Ishikawa (cell line): Measurements from ENCODE around the gene KAT6B.

Experiments used
- CEBPB ChIP-seq: IDR thresholded peaks from 2 replicates; pipeline ENCODE4 v1.6.1; 2012
- CREB1 ChIP-seq: IDR thresholded peaks from 2 replicates; pipeline ENCODE4 v1.6.1; 2012; ENCODE audit warnings: low read depth
- EGR1 ChIP-seq: IDR thresholded peaks from 2 replicates; pipeline ENCODE4 v1.6.1; 2012
- EP300 ChIP-seq: IDR thresholded peaks from 2 replicates; pipeline ENCODE4 v1.6.1; 2012; ENCODE audit warnings: borderline replicate concordance
- FOXM1 ChIP-seq: IDR thresholded peaks from 2 replicates; pipeline ENCODE4 v1.6.1; 2012; ENCODE audit warnings: low read depth, borderline replicate concordance
- NFIC ChIP-seq: IDR thresholded peaks from 2 replicates; pipeline ENCODE4 v1.6.1; 2012
- RAD21 ChIP-seq: IDR thresholded peaks from 2 replicates; pipeline ENCODE4 v1.6.1; 2012; ENCODE audit warnings: low read depth
- TAF1 ChIP-seq: IDR thresholded peaks from 2 replicates; pipeline ENCODE4 v1.6.1; 2012; ENCODE audit warnings: low read depth, mild to moderate bottlenecking
- TCF12 ChIP-seq: IDR thresholded peaks from 2 replicates; pipeline ENCODE4 v1.6.1; 2012; ENCODE audit warnings: low read depth
- TEAD4 ChIP-seq: IDR thresholded peaks from 2 replicates; pipeline ENCODE4 v1.6.1; 2012
- YY1 ChIP-seq: IDR thresholded peaks from 2 replicates; pipeline ENCODE4 v1.6.1; 2012; ENCODE audit warnings: low read depth
- ZBTB7A ChIP-seq: IDR thresholded peaks from 2 replicates; pipeline ENCODE4 v1.6.1; 2012; ENCODE audit warnings: low read depth
- TF ChIP-seq, protein P1 (sequence below): IDR thresholded peaks from 2 replicates; pipeline ENCODE4 v1.6.1; 2012
- TF ChIP-seq, protein P2 (sequence below): IDR thresholded peaks from 2 replicates; pipeline ENCODE4 v1.6.1; 2012
- TF ChIP-seq, protein P3 (sequence below): IDR thresholded peaks from 2 replicates; pipeline ENCODE4 v1.6.1; 2012; ENCODE audit warnings: low read depth, mild to moderate bottlenecking

KAT6B gene

DNA sequence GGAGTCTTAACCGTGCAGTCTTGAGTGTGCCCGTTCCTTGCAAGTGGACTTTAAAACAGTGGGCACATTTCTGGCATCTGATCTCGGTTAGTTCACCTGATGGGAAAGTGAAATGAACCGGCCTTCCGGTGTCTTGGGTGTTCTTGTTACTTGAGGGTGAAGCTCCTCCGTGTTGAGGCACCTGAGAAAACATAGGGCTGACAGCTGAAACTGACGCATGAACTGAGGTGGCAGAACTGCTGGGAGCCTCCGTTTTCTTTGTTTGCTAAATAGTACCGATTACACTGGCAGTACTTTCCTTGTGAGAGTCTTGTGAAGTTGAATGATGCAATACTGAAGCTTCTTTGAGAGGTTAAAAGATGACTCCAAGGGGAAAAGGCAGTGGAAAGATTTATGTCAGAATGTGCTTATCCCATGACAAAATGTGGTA lies 222.3 kb downstream of the KAT6B start:
- 0 out of 2 replicates have a peak, but pooled peaks have one; percentile 23 for TF ChIP-seq CEBPB
- no peak for TF ChIP-seq EP300
- no peak for TF ChIP-seq EGR1

GRCh38 chr10:75049316-75050148 lies 223.1 kb downstream of the KAT6B start:
- TF ChIP-seq TAF1 (no peak), YY1 (no peak), NFIC (no peak), CEBPB (no peak), EP300 (no peak), FOXM1 (no peak), TCF12 (no peak), RAD21 (no peak), EGR1 (no peak), ZBTB7A (no peak), CREB1 (no peak), TEAD4 (no peak)
- TF ChIP-seq, protein P1, sequence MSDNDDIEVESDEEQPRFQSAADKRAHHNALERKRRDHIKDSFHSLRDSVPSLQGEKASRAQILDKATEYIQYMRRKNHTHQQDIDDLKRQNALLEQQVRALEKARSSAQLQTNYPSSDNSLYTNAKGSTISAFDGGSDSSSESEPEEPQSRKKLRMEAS = no peak
- TF ChIP-seq, protein P2, sequence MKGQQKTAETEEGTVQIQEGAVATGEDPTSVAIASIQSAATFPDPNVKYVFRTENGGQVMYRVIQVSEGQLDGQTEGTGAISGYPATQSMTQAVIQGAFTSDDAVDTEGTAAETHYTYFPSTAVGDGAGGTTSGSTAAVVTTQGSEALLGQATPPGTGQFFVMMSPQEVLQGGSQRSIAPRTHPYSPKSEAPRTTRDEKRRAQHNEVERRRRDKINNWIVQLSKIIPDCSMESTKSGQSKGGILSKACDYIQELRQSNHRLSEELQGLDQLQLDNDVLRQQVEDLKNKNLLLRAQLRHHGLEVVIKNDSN = no peak
- TF ChIP-seq, protein P3, sequence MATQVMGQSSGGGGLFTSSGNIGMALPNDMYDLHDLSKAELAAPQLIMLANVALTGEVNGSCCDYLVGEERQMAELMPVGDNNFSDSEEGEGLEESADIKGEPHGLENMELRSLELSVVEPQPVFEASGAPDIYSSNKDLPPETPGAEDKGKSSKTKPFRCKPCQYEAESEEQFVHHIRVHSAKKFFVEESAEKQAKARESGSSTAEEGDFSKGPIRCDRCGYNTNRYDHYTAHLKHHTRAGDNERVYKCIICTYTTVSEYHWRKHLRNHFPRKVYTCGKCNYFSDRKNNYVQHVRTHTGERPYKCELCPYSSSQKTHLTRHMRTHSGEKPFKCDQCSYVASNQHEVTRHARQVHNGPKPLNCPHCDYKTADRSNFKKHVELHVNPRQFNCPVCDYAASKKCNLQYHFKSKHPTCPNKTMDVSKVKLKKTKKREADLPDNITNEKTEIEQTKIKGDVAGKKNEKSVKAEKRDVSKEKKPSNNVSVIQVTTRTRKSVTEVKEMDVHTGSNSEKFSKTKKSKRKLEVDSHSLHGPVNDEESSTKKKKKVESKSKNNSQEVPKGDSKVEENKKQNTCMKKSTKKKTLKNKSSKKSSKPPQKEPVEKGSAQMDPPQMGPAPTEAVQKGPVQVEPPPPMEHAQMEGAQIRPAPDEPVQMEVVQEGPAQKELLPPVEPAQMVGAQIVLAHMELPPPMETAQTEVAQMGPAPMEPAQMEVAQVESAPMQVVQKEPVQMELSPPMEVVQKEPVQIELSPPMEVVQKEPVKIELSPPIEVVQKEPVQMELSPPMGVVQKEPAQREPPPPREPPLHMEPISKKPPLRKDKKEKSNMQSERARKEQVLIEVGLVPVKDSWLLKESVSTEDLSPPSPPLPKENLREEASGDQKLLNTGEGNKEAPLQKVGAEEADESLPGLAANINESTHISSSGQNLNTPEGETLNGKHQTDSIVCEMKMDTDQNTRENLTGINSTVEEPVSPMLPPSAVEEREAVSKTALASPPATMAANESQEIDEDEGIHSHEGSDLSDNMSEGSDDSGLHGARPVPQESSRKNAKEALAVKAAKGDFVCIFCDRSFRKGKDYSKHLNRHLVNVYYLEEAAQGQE = no peak

- no peak for TF ChIP-seq NFIC
- TF ChIP-seq FOXM1 = no peak
- TF ChIP-seq, protein P2 = no peak
Measured at GRCh38 chr10:75050149-75050919, 223.9 kb downstream of the KAT6B start.

DNA sequence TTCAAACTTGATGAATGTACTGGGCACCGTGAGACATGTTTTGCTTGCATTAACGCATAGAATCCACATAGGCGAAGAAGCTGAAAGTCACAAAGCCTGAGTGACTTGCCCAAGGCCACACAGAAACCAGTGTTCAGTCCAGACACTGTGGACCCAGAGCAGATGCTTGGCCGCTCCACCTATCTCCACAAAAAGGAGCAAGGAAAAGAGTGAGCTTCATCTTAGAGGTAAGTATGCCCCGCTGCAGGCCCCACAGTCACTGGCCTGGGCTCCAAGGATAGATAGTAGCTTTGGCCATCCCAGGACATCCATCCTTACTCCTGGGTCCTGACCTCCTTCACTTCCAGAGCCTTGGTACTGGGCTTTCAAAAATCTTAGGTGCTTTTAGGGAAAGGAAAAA lies 224.9 kb downstream of the KAT6B start:
- TF ChIP-seq CEBPB = no peak
- TF ChIP-seq EP300 = no peak

GRCh38 chr10:75057680-75058079 lies 231.3 kb downstream of the KAT6B start:
- TF ChIP-seq EGR1 (no peak), TCF12 (no peak), TEAD4 (no peak), CREB1 (no peak), CEBPB (no peak), TAF1 (no peak), ZBTB7A (no peak), YY1 (no peak), NFIC (no peak), FOXM1 (no peak), RAD21 (no peak), EP300 (no peak)
- TF ChIP-seq, protein P2 = no peak
- TF ChIP-seq, protein P3 = no peak
- TF ChIP-seq, protein P1 = no peak

DNA sequence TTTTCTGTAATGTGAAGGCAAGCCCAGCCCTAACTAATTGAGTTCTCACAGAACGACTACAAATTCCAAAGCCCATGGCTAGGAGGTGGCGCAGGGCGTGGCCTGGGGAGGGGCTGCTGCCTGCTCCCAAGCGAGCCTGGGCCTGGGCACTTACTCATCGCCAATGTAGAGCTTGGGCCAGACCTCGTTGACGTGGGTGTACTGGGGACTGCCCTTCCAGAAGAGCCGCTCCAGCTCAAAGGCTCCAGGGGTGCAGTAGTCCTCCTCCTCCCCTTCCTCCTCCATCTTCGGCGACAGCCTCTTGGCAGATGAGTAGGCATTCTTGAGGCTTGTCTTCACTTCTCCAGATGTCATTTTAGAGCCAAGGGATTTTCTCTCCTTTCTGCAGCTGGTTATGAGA lies 231.8 kb downstream of the KAT6B start:
- TF ChIP-seq ZBTB7A (no peak), RAD21 (no peak), FOXM1 (no peak), TEAD4 (no peak)
- TF ChIP-seq, protein P2 = no peak
- TF ChIP-seq, protein P1 = no peak
